DLD1 (cell line): Measurements from ENCODE around the gene ANO9.
"Not testable (repeated sequence)": the region's sequence is repeated elsewhere in the genome, so short reads cannot be mapped to it uniquely, and the experiment has no call there.

Source experiments
- in situ Hi-C: cut with HindIII; loops from 2 replicates; pipeline ENCODE4 v1.10.0; 2017; ENCODE audit warnings: low sequenced_read_pairs

Gene ANO9

DNA sequence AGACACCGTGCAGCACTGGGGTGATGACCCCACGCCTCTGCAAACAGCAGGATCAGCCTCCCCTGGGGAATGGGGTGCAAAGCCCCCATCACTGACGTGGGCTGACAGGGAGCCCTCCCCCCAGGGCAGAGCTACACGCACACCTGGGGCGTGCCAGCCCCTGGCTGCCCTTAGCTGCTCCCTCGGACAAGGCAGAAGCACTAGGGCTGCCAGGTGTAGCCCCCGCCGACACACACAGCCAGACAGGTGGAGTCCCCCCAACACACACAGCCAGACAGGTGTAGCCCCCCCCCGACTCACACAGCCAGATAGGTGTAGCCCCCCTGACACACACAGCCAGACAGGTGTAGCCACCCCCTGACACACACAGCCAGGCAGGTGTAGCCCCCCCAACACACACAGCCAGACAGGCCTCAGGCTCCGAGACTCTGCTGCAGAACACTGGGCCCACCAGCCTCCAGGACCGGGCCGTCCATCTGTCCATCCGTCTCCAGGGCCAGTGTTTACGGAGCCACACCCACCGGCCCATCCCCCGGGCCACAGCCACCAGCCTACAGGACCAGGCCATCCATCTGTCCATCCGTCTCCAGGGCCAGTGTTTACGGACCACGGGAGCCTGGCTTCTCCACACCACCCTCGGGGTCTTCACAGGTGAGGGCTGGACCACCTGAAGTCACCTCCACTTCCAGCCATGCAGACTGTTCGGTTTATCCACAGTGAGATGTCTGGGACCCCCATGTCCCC lies 3.5 kb downstream of the ANO9 start:
- in situ Hi-C loops, result no loop called here

DNA sequence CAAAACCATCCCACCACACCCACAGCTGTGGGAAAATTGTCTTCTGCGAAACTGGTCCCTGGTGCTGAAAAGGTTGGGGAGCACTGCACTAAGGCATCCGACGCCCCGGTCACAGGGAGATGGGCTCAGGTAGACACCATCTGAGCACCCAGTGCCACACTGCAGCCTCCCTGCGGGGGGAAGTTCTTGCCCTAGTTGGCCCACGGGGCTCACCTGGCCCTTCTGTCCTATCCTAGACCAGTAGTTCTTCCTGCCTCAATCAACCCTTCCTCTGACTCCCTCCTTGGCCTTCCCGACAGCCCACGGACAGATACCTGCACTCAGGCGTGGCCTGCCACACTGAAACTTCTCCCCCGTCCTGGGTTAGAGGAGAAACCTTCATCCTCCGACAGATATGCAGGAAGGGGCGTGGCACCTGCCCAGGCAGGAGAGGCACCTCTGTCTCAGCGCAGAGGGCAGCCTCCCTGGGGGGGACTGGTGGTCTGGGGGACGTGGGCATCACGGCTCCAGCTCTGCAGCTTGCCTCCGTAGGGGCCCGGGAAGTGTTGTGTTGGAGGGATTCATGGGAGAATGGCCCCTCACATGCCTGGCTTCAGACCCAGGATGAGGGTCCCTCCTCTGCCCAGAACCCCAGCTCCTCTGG lies 4.5 kb downstream of the ANO9 start:
- in situ Hi-C loops, result no loop called here

DNA sequence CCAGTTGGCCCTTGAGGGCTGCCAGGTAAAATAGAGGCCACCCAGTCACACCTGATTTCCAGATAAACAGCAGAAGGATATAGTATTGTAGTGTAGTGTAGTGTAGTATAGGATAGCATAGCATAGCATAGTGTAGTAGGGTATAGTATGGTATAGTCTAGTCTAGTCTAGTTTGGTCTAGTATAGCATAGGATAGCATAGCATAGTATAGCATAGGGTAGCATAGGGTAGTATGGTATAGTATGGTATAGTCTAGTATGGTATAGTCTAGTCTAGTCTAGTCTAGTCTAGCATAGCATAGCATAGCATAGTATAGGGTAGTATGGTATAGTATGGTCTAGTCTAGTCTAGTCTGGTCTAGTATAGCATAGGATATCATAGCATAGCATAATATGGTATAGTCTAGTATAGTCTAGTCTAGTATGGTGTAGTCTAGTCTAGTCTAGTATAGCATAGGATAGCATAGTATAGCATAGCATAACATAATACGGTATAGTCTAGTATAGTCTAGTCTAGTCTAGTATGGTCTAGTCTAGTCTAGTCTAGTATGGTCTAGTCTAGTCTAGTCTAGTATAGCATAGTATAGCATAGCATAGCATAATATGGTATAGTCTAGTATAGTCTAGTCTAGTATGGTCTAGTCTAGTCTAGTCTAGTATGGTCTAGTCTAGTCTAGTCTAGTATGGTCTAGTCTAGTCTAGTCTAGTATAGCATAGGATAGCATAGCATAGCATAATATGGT lies 6.6 kb downstream of the ANO9 start:
- in situ Hi-C loops, result not testable (repeated sequence)

DNA sequence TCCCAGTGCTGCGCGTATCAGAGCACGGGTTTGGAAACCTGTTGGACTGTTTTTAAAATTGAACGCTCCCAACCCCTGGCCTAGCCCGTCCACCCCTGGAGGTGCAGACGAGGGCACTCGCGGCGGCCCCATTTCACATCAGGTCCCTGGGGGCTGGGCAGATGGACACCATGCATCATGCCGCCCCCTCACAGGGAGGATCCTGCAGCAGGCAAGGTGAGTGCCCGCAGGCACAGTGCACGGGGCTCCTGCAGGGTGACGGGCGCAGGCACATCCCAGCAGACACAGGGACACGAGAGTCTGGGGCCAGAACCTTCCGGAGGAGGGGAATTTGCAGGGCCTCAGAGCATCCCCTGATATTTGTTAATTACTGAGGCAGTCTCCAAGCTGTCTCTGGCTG lies 7.3 kb downstream of the ANO9 start:
- in situ Hi-C loops, result no loop called here

DNA sequence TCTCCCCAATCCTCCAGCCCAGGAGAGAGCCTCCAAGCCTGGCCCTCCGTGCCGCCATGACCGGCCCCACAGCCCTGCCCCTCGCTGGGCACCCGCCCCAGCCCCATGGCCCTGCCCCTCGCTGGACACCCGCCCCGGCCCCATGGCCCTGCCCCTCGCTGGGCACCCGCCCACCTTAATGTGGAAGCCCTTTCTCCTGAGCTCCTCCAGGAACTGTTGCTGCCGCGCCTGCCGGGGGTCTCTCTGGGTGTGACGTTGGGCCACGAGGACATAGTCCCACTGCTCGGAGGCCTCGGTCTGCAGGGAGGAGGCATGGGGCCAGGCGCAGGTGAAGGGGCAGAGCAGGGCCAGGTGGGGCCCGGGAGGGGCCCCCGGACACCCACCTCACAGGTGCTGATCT lies 8.2 kb downstream of the ANO9 start:
- in situ Hi-C loops, result no loop called here

DNA sequence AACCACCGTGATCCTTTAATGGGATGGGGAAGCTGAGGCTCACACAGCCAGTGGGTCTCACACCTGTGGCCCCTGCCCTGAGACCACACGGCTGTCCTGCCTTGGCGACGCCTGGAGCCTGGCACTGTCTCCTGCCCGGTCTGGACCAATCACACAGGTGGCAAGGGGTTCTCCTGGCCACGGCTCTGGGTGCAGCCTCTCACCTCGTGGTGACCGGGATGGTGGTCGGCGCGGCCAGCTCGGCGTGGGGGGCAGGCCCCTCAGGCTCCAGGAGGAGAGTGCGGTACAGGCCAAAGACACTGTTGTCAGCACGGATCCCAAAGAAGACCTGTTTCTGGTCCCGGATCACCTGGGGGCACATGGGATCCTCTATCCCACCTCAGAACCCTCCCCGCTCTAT lies 8.7 kb downstream of the ANO9 start:
- in situ Hi-C loops, result no loop called here

DNA sequence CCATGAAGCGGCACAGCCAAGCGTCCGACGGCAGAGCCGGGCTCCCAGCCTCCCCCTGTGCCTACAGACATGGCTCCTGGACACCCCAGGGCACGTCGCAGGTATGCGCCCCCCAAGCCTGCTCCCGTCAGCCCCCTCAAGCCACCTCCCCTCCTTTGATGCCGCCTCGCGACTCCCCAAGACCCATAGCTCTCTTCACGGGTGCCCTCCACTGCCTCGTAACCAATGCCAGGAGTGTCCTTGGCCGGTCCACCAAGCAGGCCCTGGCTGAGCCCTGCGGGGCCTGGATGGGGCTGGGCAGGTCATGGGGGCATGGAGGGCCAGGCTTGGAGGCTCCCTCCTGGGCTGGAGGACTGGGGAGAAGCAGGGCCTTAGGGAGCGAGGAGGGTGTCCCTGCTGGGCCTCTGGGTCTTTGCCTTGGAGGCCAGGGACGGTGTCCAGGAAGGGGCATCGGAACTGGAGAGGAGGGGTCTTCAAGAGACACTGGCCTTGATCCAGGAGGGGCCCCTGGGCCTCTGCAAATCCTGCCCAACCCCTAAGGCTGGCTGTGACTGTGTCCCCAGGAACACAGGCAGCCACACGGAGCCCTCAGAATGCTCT lies 9.2 kb downstream of the ANO9 start:
- in situ Hi-C loops, result no loop called here

DNA sequence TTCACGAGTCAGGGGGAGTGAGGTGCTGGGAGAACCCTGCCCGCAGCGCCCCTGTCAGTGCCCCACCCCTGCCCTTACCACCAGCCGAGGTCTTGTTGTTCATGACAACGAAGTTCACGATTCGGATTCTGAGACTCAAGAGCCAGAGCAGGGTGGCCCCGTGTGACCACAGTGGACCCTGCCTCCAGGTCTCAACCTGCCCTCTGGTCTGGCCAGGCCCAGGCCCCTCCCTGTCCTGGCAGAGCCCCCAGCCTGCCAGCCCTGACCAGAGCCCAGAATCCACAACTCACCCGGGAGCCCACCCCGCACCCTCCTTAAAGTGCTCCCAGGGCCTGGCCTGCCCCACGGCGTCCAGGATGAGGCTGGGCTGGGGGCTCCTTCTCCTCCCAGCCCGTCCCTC lies 9.9 kb downstream of the ANO9 start:
- in situ Hi-C loops, result no loop called here

DNA sequence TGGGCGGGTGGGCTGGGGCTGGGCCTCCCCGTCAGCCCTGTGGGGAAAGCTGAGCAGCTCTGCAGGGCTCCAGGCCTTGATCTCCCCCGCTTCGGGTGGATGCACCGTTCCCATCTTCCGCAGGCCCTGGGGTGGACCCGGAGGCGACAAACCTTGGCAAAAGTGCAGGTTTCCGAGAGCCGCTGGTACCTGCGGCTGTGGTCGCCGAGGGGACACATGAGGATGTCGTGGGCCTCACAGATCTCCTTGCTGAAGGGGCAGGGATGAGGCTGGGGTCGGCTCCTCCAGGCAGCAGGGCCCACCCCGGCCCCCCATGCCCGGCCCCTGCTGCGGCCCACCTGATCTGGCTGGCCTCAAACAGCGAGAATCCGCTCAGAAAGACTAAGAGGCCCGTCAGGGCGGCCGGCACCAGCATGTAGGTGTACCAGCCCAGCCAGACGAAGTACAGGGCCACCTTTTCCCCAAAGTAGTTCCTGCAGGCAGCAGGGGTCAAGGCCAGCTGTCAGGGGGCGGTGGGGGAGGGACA lies 11.8 kb downstream of the ANO9 start:
- in situ Hi-C loops, result no loop called here

DNA sequence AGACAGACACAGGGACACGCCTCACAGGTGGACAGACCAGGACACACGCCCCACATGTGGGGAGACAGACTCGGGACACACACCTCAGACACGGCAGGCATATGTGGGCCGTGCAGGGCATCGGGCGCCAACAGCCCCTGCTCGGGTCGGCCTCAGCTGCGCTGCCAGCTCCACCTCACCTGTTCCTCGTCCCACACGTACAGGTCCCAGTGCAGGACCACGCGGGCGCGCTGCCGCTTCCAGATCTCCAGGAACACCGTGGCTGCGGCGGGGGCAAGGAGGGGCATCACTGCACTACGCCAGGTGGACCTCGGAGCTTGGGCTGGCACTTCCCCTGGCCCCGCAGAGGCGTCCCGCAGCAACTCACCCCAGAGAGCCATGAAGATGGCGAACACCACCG lies 12.4 kb downstream of the ANO9 start:
- in situ Hi-C loops, result no loop called here

DNA sequence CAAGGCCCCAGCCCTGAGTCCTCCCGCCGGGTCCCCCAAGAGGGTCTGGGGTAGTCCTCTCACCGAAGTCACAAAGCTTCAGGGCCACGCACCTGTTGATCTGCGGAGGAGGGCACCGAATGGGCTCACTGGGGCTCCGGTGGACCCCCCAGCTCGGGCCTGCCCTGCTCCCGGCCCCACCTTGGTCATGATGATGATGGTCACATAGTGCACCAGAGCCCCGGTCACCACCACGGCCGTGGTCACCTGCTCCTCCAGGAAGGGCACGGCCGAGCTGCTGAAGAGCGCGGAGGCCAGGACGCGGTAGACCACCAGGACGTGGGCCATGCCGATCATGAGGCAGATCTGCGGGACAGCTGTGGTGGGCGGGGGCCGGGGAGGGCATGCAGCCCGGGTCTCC lies 13.5 kb downstream of the ANO9 start:
- in situ Hi-C loops, result no loop called here

DNA sequence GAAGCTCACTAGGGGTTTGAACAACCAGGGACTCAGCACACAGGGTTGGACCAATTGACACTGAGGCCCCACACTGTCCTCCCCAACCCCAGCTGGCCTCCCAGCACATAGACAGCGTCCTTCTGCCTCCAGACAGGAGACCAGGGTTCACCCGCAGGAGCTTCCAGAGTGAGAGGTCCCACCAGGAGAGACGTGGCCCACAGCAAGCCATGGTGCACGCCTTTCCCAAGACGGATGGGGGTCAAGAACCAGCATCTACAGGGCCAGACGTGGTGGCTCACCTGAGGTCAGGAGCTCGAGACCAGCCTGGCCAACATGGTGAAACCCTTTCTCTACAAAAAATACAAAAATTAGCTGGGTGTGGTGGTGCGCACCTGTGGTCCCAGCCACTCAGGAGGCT lies 15.0 kb downstream of the ANO9 start:
- in situ Hi-C loops, result no loop called here

DNA sequence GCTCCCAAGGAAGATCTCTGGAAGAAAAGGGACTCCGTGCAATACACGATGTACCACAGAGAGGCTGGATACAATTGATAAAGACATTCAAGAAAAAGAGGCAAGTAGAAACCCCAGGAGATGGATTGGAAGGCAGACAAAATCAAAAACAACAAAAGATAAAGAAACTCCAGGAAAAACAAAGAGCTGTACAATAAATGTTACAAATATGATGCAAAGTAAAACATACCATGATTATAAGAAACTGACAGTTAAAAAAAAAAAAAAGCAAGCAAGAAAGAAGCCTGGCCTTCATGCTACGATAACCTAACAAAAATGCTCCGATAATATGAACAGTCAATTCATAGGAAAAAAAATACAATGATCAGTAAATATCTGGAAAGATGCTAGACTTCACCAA lies 16.5 kb downstream of the ANO9 start:
- in situ Hi-C loops, result no loop called here

DNA sequence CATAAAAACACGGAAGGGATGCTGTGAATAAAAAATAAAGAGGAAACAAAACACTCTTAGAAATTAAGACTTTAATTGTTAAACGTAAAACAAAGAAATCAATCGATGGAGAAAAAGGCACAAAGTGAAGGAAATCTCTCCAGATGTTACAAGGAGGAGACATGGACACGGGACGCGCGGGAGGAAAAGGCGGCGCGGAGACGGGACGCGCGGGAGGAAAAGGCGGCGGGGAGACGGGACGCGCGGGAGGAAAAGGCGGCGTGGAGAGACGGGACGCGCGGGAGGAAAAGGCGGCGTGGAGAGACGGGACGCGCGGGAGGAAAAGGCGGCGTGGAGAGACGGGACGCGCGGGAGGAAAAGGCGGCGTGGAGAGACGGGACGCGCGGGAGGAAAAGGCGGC lies 17.0 kb downstream of the ANO9 start:
- in situ Hi-C loops, result not testable (repeated sequence)

DNA sequence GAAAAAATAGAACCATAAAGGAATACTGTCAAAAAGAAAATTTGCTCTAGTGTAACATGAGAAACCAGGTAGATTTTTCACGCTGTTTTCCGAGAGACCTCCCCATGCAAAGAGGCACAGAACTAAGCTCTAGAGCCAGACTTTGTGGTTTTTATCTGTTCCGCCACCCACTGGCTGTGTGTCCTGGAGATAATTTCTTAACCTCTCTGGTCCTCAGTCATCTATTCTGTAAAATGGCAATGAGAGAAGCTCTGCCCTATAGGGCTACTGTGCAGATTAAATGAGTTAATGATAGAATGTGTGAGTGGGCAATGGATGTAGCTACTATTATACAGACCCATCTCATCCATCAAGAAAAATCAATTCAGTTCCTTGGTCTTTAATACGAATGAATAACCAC lies 17.6 kb downstream of the ANO9 start:
- in situ Hi-C loops, result no loop called here

DNA sequence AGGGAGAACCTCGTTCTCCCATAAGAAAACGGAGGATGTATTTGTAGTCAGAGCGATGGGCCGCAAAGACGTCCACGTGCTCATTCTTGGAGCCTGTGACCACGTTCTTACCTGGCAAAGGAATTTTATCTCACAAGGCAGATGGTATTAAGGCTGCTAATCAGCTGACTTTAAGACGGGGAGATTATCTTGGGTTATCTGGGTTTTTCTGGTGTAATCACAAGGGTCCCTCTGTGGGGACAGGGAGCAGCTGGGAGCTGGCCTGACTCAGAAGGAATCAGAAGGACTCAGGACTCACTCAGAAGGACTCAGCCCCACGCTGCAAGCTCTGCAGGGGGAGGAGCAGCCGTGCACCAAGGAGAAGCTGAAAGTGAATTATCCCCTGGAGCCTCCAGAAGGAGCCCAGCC lies 19.6 kb downstream of the ANO9 start:
- in situ Hi-C loops, result no loop called here

DNA sequence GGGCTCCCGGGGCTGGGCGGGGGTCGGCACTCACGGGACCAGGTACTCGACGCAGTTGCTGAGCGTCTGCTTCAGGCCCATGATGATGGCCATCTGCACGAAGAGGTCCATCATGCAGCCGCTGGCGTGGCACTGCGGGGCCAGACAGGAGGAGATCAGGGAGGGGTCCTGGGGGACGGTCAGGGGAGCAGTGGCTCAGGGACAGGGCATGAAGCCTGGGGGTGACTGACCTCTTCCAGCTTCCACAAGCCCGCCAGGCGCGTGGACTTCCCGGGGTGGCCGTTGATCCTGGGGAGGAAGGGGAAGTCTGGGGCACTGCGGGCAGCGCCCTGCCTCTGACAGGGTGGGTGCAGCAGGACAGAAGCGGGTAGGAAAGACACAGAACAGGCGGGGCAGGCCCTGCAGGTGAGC lies 20.9 kb downstream of the ANO9 start:
- in situ Hi-C loops, result no loop called here

DNA sequence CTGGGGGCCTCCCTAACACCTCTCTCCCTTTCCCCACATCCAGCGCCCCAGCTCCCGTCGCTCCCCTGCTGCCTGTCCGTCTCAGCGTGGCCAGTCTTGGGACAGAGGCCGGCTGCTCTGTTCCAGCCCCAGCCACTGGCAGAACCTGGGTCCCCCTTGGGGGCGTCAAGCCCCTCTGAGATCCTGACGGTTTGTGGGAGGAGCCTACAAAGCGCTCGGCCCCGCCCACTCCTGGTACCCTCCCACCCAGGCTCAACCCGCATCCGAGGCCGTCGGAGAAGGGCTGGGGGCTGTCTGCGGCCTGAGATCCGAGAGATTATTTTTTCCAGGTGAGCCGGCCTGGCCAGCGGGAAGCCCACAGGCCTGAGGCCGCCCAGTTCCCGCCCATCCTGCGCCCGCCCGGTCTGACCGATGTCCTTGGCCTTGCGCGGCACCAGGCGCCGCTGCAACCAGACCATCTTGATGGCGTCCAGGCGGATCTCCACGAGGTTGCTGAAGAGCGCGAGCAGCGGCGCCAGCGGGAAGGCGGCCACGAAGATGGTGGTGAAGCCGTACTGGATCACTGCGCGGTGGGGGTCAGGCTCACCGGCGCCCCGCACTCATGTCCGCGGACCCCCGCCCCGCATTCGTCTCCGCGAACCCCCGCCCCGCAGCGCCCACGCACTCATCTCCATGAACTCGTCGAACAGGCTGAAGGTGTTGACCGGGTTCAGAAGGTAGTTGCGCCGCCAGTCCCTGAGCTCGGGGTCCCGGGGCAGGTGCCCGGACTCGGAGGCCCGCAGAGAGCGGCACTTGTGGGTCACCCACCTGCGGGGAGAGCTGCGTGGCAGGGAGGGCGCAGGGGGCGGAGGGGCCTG lies 21.5 kb downstream of the ANO9 start:
- in situ Hi-C loops, result no loop called here

DNA sequence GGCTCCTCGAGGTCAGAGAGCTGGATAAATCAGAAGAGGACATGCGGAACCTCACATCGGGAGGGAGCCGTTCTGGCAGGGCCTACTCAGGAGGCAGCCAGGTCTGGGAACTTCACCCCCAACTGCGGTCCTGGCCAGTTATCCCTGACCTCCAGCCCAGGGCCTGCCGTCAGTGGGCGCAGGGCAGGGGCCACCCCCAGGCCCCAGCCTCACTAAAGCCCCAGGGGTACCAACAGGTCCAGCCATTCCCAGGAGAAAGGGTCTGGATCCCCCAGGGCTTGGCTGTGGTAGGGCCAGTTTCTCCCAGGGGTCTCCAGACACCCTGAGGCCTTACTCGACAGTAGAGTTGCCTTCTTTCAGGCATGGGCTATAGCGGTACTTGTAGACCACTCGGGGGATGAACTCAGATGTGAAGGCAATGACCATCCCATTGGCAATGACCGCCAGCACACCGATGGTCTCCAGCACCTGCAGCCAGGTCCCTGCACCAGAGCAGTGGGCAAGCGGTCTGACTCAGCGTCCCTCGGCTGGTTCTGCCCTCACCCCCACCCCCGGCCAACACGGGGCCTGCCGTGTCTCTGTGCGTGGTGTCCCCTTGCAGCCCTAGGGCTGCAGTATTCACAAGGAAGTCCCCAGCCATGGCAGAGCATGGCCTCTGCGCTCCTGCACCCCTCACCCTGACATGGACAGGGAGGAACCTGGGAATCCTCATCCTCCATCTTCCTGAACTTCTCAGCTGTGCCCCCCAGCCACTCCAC lies 22.4 kb downstream of the ANO9 start:
- in situ Hi-C loops, result no loop called here
